ENCODE measurements around the gene PPP1R17.

The PPP1R17 gene

GRCh38 chr7:31707089-31707488 lies 20.1 kb downstream of the PPP1R17 start:
- no peak for DNase-seq (ENCODE audit: low spot score)
- CTCF ChIA-PET = no interaction called here
- POLR2A ChIA-PET (ENCODE audit: low non-redundant PET) = no interaction called here
- H3K27ac ChIP-seq = no peak overlapping the region
- no peak for TF ChIP-seq CTCF (conservative IDR thresholded peaks at IDR 0.05; ENCODE audit: low read depth)

GRCh38 chr7:31710171-31710570 lies 23.2 kb downstream of the PPP1R17 start:
- TF ChIP-seq CTCF (conservative IDR thresholded peaks at IDR 0.05; ENCODE audit: low read depth) = no peak
- no peak for DNase-seq (ENCODE audit: low spot score)
- ChIA-PET CTCF (no interaction called here), POLR2A (ENCODE audit: low non-redundant PET) (no interaction called here)
- no peak overlapping the region for H3K27ac ChIP-seq

GRCh38 chr7:31716355-31716754 lies 29.3 kb downstream of the PPP1R17 start:
- CTCF ChIA-PET = no interaction called here
- POLR2A ChIA-PET (ENCODE audit: low non-redundant PET) = no interaction called here

GRCh38 chr7:31720366-31720765 lies 33.4 kb downstream of the PPP1R17 start:
- no peak overlapping the region for H3K27ac ChIP-seq
- ChIA-PET POLR2A (ENCODE audit: low non-redundant PET) (no interaction called here), CTCF (no interaction called here)
- no peak for DNase-seq (ENCODE audit: low spot score)
- TF ChIP-seq CTCF (conservative IDR thresholded peaks at IDR 0.05; ENCODE audit: low read depth) = no peak

More at GRCh38 chr7:31716355-31716754, 29.3 kb downstream of the PPP1R17 start:
- H3K27ac ChIP-seq = no peak overlapping the region
- no peak for DNase-seq (ENCODE audit: low spot score)
- no peak for TF ChIP-seq CTCF (conservative IDR thresholded peaks at IDR 0.05; ENCODE audit: low read depth)

- POLR2A ChIA-PET (ENCODE audit: low non-redundant PET) = no interaction called here
- peak; percentile 18 for DNase-seq (ENCODE audit: low spot score)
- CTCF ChIA-PET = no interaction called here
- TF ChIP-seq CTCF (conservative IDR thresholded peaks at IDR 0.05; ENCODE audit: low read depth) = no peak
- peak overlapping the region; percentile 61 for H3K27ac ChIP-seq
Observed at GRCh38 chr7:31724696-31725095, 37.7 kb downstream of the PPP1R17 start.

GRCh38 chr7:31729195-31729804 lies 42.3 kb downstream of the PPP1R17 start:
- ChIA-PET POLR2A (ENCODE audit: low non-redundant PET) (no interaction called here), CTCF (no interaction called here)
- no peak for TF ChIP-seq CTCF (conservative IDR thresholded peaks at IDR 0.05; ENCODE audit: low read depth)
- DNase-seq (ENCODE audit: low spot score) = peak; percentile 26
- H3K27ac ChIP-seq = no peak overlapping the region

Data from RWPE1 (cell line).